NCI-H2171 (cell line): Measurements from ENCODE around the gene PLA2G5.

Source experiments
- DNase-seq: peaks from one replicate; lab custom pipeline; 2025; lab: John Stamatoyannopoulos, UW

Gene PLA2G5

DNA sequence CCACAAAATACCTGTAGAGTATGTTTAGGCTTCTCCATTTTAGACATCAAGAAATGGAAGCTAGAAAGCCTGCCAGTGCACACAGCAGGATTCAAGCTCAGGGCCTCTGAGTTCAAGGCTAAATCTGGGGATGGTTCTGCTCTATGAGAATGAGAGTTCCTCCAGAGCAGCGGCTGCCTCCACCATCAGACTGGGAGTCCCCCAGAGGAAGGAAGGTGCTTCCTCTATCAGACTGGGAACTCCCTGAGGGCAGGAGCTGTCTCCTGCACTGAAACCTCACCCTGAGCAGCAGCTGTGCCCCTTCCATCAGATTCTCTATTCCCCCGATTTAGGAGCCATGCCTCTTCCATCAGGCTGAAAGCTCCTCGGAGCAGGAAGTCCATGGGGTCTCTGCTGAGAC lies 20.1 kb downstream of the PLA2G5 start:
- DNase-seq, result no peak

DNA sequence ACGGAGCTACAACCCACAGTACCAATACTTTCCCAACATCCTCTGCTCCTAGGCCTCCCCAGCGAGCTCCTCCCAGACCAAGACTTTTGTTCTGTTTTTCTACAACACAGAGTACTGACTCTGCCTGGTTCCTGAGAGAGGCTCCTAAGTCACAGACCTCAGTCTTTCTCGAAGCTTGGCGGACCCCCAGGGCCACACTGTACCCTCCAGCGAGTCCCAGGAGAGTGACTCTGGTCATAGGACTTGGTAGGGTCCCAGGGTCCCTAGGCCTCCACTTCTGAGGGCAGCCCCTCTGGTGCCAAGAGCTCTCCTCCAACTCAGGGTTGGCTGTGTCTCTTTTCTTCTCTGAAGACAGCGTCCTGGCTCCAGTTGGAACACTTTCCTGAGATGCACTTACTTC lies 20.6 kb downstream of the PLA2G5 start:
- no peak for DNase-seq

DNA sequence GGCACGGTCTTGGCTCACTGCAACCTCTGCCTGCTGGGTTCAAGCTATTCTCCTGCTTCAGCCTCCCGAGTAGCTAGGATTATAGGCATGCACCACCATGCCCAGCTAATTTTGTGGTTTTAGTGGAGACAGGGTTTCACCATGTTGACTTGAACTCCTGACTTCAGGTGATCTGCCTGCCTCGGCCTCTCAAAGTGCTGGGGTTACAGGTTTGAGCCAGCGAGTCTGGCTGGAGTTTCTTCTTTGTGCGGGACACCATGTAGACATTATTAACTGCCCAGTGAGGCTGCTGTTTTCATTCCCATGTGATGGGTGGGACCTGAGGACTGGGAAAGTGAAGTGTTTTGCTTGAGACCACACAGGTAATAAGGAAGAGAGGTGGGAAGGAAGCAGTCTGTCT lies 23.3 kb downstream of the PLA2G5 start:
- DNase-seq, result no peak

DNA sequence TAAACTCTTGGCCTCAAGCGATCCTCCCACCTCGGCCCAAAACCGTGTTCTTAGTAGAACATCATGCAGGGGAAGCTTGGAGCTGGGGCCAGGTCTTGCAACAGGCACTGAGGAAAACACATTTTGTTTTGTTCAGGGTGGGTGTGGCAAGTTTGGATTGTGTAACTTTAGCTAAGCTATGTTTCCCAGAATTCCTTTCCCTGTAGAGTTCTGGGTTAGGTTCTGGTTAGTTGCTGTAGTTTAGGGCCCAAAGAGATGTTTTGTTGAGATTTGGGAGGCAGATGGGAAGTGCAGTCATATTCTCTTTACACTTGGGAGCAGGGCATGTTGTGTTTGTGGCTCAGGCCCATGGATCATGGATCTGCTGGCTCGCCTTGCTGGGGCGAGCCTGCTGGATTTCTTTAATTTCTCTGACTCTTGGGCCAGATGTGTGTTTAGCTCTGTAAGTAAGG lies 24.0 kb downstream of the PLA2G5 start:
- no peak for DNase-seq

DNA sequence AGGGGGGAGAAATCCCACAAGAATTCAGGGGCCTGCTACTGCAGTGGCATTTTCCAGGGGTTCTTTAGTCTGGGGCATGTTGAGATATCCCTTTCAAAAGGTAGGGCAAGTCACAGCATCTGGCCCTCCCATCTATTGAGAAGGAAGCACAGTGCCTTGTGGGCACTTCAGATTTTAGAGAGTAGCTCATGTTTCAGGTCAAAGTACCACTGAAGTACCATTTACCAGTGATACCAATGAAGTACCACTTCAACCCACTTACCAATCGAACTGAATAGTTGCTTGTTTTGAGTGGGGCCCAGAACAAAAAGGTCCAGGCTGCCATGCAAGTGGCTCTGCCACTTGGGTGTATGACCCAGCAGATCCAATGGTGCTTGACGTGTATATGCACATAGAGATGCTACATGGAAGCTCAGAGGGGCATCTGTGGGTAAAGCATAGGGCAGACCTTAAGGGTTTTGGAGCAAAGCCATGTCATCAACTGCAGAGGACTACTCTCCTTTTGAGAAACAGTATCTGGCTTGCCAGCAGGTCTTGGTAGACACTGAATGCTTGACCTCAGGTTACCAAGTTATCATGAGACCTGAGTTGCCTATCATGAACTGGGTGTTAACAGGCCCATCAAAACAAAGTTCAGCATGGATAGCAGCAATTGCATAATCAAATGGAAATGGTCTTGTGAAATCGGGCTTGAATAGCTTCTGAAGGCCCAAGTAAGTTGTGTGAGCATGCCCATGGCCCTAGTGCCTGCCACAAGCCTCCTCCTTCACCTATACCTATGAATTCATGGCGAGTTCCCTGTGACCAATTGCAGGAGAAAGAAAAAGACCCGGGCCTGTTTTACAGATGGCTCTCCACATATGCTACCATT lies 25.8 kb downstream of the PLA2G5 start:
- DNase-seq, result no peak

DNA sequence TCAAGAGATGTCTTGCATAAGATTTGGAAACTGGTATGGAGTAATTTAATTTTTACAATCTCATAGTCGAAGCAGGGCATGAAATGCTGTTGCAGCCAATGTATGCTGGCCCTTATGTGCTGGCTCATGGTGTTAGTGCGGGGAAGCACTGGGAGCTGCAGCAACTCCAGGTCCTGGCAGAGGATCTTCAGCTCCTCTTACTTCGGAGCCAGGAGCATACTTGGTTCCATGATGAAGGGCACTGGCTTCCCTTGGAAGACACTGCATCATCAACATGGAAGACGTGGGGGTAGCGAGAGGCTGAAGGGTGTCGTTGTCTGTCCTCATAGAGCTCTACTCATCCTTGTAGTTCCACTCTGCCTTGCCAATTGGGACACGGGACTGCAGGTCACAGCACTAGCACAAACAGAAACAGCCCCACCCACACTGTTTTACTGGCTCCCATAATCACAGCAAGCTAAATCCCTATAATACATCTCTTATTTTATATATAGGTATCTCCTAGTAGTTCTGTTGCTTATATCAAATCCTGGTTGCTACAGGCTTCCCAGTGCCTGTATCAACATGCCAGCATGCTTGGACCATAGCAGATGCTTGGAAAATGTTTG lies 26.9 kb downstream of the PLA2G5 start:
- no peak for DNase-seq

DNA sequence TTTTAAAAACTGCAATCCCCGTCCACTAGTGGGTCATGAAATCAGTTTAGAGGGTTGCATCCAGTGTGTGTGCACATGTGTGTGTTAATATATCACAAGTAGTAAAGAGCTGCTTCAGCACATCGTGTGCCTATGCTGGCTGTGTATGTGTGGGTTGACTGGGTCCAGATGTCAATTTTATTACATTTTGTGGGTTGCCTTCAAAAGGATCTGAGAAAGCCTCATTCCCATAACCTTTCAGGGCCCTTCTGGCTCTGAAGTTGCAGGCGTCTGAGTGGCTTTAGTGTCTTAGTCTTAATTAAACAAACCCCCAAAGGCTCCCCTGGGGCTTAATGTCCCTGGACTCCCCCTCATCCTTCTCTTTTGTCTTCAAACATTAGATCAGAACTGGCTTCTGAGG lies 29.5 kb downstream of the PLA2G5 start:
- no peak for DNase-seq

DNA sequence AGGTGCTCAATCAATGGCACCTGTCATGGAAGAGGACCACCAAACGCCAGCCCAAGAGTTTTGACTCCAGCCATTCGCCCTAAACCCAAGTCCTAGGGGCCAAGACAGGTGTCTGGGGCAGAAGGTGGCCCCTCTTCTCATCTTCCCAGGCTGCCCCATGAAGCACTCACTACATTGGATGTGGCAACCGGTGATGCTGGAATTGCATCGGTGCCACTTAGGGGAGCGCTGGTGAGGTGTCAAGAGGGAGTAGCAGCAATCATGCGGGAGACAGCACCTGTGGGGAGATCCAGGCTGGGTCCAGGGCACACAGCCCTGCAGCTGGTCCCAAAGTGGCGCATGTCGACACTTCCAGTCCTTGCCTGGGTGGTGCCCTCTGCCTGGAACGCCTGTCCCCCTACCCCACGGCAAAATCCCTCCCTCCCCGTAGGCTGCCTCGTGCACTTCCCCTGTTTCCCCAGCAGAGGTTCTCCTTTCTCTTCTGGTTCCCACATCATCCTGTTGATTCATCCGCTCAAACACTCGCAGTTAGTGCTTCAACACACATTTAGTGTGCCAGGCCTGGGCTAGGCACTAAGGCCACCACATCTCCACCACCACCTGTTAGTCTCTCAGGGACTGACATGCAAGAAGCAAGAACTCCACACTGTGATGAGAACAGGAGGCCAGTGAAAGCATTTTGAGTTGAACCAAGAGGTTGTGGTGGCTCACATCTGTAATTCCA lies 30.8 kb downstream of the PLA2G5 start:
- DNase-seq, result peak; percentile 17

DNA sequence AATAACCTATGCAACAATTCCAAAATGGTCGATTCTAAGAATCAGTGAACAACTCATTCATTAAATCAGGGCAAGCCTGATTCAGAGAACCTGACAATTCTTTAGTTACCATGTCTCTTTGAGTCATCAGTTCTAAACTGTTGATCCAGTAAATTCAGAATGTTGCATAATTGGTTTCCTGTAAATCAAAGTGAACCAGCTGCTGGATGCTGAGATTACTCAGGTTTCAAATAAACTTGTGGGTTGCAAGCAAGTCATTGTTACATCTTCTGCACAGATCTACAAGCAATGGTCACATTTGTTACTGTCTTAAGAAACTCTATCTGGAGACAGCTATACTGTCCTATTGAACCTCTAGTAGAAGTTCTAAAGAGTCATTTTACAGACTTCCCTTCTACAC lies 32.9 kb downstream of the PLA2G5 start:
- no peak for DNase-seq

DNA sequence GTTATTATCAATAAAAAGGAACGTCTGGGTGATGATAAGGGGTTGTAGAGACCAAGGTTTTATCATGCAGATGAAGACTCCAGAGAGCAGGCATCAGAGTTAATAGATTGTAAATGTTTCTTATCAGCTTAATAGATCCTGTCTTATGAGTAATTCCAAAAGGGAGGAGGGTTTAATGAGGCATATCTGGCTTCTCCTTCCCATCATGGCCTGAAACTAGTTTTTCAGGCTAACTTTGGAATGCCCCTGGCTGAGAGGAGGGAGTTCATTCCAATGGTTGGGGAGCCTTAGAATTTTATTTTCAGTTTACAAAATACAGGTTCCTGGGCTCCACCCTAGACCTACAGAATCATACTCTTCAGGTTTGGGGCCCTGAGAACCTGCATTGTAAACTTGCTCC lies 35.9 kb downstream of the PLA2G5 start:
- no peak for DNase-seq

DNA sequence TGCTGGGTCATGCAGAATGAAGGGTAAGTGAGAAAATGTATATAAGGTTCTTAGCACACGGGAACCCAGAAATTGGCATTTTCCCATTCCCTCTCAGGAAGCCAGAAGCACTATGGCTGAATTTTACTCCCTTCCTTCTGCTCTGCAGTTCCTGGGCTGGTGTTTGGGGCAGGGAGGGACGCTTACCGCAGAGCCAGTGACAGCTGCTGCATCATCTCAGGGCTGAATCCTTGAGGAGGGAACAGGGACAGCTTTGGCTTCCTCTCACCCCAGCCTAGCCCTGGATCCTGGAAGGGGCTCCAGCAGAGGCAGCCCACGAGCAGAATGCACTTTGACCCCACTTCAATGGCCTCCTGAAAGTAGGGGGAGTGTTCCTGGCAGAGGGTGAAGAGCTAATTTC lies 37.4 kb downstream of the PLA2G5 start:
- DNase-seq, result no peak

DNA sequence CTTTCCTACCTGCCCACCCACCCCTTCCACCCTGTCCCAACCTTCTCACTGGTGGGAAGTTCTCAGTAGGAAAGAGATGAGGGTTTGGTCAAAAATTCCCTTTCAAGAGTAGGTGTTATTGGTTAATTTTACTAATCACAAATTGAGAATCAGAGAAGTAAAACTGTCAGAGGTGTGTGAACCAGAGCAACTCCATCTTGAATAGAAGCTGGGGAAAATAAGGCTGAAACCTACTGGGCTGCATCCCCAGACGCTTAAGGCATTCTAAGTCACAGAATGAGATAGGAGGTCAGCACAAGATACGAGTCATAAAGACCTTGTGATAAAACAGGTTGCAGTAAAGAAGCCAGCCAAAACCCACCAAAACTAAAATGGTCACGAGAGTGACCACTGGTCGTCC lies 37.8 kb downstream of the PLA2G5 start:
- no peak for DNase-seq

DNA sequence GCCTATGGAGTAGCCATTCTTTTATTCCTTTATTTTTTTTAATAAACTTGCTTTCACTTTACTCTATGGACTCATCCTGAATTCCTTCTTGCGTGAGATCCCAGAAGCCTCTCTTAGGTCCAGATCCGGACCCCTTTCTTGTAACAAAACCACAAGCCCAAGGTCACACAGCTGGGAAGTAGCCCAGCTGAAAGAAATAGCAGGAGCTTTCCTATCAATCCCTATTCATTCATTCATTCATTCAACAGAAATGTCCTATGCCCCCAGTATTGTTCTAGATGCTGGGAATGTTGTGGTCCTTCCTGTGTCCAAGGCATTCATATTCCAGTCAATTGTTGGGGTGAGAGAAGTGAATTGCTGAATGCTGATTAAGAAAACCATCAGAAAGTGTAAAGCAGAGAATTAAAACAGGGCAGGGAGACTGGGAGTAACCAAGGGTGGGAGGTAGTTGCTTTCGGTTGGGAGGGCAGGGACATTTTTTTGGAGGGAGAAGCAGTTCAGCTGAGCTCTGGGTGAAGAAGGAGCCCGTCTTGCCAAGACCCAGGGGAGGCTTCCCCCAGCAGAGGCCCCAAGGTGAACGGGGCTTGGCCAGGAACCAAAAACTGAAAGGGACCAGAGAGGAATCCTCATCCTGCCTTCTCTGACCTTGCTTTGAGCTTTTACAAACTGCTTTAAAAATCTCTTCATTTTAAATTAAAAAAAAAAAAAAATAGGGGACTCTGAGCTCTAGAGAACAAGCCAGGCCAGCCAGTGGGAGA lies 38.6 kb downstream of the PLA2G5 start:
- no peak for DNase-seq

DNA sequence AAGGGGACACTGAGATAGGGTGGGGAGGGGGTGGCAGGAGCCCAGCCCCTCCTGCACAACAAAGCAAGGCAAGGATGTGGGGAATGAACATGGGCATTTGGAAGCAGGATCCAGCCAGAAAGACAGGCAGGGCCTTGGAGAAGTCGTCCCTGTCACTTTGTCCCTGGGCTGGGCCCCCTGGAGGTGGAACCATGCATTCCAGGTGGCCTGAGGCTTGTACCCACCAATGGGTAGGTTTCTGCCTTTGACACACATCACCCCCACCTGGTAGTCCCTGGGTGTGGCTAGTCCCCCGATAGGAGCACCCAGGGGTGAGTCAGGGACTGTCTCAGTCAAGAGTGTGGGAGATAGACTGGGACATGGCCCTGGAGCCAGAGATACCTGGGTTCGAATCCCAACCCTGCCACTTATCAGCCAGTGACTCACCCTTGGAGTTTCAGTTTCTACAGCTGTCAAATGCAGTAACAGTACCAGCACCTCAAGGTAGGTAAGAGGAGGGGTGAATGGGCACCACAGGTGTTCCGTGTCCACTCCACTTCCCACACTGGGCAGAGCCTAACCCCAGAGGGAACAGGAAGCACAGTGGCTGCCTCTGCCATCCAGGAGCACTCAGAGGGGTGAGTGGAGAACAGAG lies 39.3 kb downstream of the PLA2G5 start:
- DNase-seq, result no peak

DNA sequence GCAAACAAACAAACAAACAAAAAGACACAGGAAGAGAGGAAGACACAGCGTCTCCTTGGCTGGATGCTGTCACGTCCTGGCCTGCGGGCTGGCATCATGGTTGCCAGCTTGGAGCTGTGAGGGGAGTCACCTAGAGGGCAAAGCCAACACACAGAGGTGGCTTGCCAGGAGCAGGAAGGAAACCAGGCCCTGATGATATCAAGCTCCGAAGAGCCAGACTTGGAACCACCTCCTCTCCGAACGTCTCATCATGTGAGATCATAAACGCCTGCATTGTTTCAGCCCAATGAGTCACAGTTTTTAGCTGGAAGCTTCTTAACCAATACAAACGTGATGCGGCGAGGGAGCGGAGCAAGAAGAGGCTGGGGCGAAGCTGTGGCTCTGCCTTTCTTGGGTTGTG lies 40.7 kb downstream of the PLA2G5 start:
- no peak for DNase-seq

DNA sequence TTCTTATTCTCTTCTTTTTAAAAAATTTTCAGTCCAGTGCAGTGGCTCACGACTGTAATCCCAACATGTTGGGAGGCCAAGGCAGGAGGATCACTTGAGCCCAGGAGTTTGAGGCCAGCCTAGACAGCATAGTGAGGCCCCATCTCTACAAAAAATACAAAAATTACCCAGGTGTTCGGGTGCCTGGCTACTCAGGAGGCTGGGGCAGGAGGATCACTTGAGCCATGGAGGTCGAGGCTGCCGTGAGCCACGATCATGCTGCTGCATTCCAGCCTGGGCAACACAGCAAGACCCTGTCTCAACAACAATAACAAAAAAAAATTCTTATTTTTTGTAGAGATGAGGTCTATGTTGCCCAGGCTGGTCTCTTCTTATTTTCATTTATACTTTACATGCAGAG lies 41.5 kb downstream of the PLA2G5 start:
- no peak for DNase-seq

DNA sequence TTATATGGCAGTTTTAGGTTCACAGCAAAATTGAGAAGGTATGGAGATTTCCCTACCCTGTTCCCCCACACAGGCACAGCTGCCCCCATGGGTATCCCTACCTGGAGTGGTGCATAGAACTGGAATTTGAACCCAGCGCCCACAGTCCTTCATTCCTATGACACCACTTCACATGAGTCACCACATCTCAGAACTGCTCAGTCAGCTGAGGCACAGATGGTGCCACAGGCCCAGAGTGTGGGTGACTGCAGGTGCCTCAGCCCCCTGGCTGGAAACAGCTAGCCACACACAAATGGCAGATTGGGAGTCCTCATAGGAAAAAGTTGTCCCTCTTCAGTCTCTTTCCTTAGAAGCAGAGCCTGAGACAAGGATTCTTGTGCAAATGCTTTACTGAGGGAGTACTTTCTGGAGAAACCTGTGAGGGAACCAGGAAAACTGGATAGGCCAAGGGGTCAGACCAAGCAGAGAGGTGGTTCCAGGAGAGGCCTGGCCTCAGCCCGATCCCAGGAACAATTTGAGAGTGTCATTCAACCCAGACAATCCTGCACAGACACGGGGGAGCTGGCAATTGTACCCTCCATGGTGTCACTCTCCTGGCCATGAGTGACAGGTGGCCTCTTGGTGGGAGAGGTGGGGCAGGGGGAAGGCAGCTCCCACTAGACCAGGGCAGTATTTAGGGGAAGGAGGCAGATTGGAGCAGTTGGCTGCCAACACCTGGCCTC lies 42.4 kb downstream of the PLA2G5 start:
- peak; percentile 37 for DNase-seq

DNA sequence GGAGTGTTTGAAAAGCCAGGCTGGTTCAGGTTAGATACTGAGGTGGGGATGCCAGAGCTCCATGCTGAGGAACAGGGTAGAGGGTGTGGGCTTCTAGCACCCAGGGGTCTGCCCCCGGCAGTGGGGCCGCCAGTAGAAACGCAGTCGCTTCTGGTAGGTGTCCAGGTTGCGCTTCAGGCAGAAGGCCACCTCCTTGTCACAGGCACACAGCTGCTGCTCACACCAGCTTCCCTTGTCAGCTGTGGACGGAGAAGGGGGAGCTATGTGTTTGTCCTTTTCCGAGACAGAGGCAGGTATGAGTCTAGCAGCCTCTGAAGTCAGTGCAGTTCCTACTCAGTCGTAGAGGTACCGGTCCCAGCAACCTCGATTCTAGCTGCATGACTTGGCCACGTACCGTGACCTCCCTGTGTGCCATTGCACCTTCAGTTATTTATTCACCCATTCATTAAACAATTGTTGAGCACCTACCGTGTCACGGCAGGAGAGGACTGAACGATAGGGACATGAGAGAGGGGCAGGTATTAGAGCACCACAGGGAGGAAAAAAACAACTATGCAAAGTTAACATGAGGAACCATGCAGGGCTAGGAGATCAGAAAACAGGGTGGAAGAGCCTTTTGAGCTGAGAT lies 44.1 kb downstream of the PLA2G5 start:
- DNase-seq, result no peak

DNA sequence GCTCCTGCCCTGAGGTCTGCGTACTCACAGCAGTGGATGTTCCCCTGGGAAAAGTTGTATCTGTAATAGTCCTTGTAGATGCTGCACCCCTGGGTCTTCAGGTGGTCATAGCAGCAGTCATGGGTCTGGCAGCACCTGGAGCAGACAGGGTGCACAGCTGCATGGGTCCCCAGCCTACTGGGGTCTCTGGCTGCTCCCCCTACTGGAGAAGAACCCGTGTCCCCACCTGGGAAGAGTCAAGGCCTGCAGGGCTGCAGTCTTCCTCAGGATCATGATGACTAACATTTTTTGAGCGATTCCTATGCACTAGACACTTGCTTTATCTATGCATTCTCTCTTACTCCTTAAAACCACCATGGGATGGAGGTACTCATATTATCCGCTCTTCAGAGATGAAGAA lies 45.5 kb downstream of the PLA2G5 start:
- no peak for DNase-seq

DNA sequence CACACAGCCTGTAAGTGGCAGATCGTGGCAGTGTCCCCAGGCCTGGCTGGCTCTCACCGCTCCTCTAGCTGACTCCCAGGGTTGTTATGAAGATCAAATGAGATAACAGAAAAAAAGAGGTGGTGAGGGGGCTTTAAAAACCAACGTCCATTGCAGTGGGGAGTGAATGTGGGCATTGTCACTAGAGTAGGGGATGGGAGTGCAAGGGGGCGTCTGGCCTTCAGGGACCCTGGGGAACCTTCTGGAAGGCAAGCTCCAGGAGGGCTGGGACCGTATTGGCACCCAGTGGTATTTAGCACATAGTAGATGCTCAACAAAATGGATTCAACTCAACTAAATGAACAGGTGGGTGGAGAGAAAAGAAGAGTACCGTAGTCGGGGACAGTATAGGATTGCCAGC lies 45.9 kb downstream of the PLA2G5 start:
- no peak for DNase-seq

DNA sequence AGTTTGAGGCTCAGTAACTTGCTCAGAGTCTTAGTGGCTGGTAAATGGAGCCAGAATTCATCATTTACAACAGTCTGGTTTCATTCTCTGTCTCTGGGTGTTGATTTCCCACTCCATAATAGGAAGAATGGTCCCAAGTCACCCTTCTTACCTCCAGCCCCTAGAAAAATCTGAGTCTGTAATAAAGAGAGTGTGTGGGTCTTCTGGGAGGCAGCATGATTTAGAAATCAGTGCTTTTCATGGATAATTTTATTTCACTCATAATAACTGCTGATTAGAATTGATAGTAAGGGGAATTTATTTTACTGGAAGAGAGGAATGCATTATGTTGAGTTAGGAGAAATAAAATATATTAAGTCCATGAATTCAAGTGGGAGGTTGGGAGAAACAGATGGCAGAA lies 47.2 kb downstream of the PLA2G5 start:
- DNase-seq, result no peak
